Measurements from ENCODE around the gene N4BP2L2. TPM values are rescaled to one million over a fixed set of nuclear protein-coding genes. Genes with fewer than 3 reads are reported as not detected.

Gene N4BP2L2
- total RNA-seq, 1 experiment from 2014 or later = 92.7 TPM

GRCh38 chr13:32384702-32385101 lies 153.9 kb downstream of the N4BP2L2 start (continued):
- TF ChIP-seq SP1 (IDR thresholded peaks at IDR 0.05; ENCODE audit: low read depth) = no peak

- no peaks in the 10 kb centered on the region for H3K79me2 ChIP-seq (ENCODE audit: insufficient read depth, low read length)
- H3K4me2 ChIP-seq (ENCODE audit: low read length) = no peak overlapping the region
- ATAC-seq (no peak), DNase-seq (ENCODE audit: low read depth, low spot score) (no peak)
- BruUV-seq (replicated peaks) = no TSS peak
- no peak overlapping the region for H3K27ac ChIP-seq (ENCODE audit: low read depth, low read length)
- H3K27me3 ChIP-seq (ENCODE audit: insufficient read depth, low read length) = no peaks in the 10 kb centered on the region
- H3K4me1 ChIP-seq (ENCODE audit: control insufficient read depth in 1 of 2, insufficient read depth in 2 of 2, low read length in 2 of 2) = no peaks in the 10 kb centered on the region
- H4K20me1 ChIP-seq (ENCODE audit: insufficient read depth) = no peaks in the 10 kb centered on the region
- ChIA-PET CTCF (no interaction called here), RAD21 (ENCODE audit: low non-redundant PET in 1 of 2, low total read pairs in 2 of 2, uncharacterized antibody in 2 of 2, unreplicated experiment in 2 of 2) (no interaction called here), POLR2A (no interaction called here)
- H2AFZ ChIP-seq (ENCODE audit: low read depth, low read length, poor library complexity, severe bottlenecking) = no peak overlapping the region
- no peaks in the 10 kb centered on the region for H3K9me2 ChIP-seq (ENCODE audit: insufficient read depth)
- no peak overlapping the region for H3K4me3 ChIP-seq (replicated peaks in 1 of 2; ENCODE audit: low read depth in 1 of 2, low read length in 2 of 2)
- no peak overlapping the region for H3K9ac ChIP-seq (ENCODE audit: low read length)
- H3K9me3 ChIP-seq (ENCODE audit: control insufficient read depth in 1 of 2, insufficient read depth in 1 of 2, low read depth in 1 of 2, low read length in 2 of 2) = no peaks in the 10 kb centered on the region
- H3K36me3 ChIP-seq (ENCODE audit: control insufficient read depth in 1 of 2, insufficient read depth in 2 of 2, low read length in 2 of 2) = peaks cover 5 to 17% of the 10 kb centered on the region in 2 experiments; a peak in 2 of 4 replicates
- TF ChIP-seq REST (IDR thresholded peaks at IDR 0.05; ENCODE audit: low read depth) (no peak), TCF7L2 (IDR thresholded peaks at IDR 0.05; ENCODE audit: borderline replicate concordance, extremely low read depth, insufficient read depth, insufficient read length) (no peak), FOSL1 (IDR thresholded peaks at IDR 0.05; ENCODE audit: low read depth) (no peak), JUND (IDR thresholded peaks at IDR 0.05) (no peak), SIN3A (IDR thresholded peaks at IDR 0.05; ENCODE audit: low read depth) (no peak), CEBPB (IDR thresholded peaks at IDR 0.05; ENCODE audit: low read depth) (no peak), EGR1 (IDR thresholded peaks at IDR 0.05; ENCODE audit: low read depth) (no peak)
- intact Hi-C loops (cut with micrococcal nuclease) = loop anchor here (5.0 kb wide), 1 partner anchor 198 kb away; no protein-coding TSS in a partner anchor
Measured at GRCh38 chr13:32383836-32384618, 154.6 kb downstream of the N4BP2L2 start.

Other genes with a start within 250 kb of the N4BP2L2 start
- gene ZAR1L, start 223.4 kb downstream of the N4BP2L2 start, total RNA-seq (2021; ENCODE audit: unreplicated experiment) = 0.15 TPM
- 14.2 TPM for gene BRCA2, start 223.3 kb downstream of the N4BP2L2 start, total RNA-seq (2021; ENCODE audit: unreplicated experiment)
- 1.1 TPM for gene N4BP2L1, start 110.7 kb downstream of the N4BP2L2 start, total RNA-seq (2021; ENCODE audit: unreplicated experiment)
- gene PDS5B, start 47.7 kb upstream of the N4BP2L2 start, total RNA-seq (2021; ENCODE audit: unreplicated experiment) = 26.5 TPM

Measured in HCT116 (cell line).